Measurements from ENCODE around the gene IRAK3.
A peak's percentile ranks its signal among the peaks of the same experiment; 100 is the strongest.

IRAK3 gene

DNA sequence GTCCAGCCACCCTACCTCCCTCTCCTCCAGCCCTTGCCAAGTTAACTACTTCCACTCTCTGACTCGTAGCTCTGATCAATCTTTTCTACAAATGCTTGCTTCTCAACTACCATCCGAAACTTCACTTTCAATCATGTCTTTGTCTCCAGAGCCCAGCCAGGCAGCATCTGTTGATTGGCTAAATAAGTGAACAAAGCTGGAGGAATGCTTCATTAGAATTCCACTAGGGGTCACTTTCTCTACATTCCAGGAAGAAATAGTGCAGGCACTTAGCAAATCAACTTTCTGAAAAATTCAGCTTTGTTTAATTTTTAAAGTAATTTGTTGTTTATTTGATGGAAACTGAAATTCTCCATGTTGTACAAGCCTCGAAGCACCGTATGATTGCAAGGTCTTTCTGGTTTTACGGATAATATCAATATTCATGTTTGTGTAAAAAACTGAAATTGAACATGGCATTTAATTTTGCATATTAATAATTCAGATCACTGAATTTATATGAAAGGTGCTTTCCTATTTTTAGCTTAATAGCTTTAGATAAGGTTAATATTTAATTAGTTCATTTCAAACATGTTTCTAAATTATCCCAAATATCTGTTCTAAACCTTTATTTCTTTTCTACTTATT, 80.9 kb downstream of the IRAK3 start:
- DNase-seq = peak in 3 of 6 experiments; percentile 36 to 63 (median 50)

DNA sequence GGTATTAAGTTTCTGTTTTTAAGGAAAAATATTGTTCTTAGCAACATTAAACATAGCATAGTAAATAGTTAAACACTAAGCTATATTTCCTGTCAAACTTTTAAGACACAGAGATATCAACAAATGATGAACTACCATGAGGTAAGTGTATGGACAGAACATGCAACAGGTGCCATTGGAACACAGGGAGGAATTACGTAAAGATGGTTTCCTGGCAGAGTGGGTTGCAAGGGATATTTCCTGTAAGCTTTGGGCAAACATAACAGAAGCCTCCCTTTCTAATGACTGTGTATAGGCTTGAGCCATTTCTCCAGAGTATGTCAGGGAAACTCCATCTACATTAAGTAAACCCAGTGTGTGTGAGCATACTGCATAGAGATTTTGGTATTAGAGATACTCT, 81.6 kb downstream of the IRAK3 start:
- no peak for DNase-seq

DNA sequence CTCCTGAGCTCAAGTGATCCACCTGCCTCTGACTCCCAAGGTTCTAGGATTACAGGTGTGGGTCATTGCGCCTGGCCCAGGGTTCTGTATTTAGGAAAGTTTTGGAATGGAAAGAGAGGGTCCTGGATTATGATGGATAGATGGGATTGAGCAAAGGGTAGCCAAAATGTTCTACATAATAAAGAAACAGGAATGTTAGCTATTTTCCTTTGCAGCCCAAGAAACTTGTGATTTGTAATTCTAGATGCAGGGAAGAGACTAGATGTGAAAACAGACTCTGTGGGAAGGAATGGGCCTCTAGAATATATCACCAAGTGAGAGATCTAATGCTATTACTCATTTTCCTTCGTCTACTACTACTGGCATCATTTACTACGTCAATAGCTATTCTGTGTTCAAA, 83.6 kb downstream of the IRAK3 start:
- DNase-seq = no peak

DNA sequence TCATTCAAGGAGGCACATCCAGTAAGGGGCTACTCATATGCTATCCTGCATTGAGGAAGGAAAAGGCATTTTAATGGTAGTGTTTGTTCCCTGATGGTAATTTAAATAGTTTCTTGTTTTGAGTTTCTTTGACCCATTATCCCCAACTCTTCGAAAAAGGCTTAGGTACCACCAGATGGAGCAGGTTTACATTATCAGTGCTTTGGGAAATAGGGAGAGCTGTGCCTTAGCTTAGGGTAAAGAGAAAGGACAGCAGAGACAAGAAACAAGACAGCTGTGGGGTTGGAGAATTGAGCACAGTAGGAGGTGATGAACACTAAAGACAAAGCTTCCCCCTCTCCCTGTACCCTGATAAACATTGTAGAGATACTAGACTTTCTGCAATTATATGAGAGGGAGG, 84.1 kb downstream of the IRAK3 start:
- no peak for DNase-seq

DNA sequence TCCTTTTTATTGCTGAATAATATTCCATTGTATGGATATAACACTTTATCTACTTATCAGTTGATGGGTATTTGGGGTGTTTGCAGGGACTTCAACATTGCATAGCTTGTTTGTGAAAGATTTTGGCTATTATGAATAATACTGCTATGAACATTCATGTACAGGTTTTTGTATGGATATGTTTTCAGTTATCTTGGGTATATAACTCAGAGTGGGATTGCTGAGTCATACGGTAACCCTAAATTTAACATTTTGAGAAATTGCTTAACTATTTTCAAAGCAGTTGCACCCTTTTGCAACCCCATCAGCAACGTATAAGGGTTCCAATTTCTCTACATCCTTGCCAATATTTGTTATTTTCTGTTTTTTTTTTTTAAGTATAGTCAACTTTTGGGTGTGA, 86.0 kb downstream of the IRAK3 start:
- no peak for DNase-seq

DNA sequence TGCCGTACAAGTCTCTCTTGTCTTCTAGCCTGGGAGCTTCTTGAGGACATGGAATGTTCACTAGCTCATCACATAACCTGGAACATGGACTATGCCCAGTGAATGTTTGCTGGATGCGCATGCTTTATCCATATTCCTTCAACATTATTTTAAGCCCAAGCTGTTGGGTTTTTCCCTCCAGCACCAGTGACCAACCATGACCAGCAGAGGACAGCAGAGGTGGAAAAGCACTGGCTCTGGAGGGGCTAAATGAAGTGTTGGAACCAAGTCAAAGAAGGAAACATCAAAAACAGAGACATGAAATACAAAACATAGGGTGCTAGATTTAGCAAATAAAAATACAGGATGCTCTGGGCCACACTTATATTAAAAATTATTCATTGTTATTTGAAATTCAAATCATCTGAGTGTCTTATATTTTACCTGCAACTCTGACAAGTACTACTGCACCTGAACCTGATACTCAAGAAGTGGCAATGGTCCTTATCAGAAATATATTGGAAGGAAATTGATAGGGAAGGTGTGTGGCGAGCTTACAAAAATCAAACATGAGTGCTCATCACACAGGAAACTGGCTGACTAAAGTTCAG, 90.2 kb downstream of the IRAK3 start:
- peak; percentile 8 to 46 (median 27) for DNase-seq

DNA sequence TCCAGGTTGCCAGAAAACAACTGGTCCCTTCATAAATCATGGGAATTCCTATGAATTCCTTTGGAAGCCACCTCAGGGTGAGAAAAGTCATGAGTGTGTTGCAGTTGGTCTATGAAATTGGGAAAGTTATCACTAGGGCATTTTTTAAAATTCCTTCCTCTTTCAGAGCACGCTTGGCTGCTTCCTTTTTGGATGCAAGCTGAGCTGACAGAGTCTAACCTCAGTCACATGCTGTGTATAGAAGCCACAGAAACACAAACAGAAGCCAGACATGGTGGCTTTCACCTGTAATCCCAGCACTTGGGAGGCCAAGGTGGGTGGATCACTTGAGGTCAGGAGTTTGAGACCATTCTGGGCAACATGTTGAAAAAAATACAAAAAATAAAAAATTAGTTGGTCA, 91.5 kb downstream of the IRAK3 start:
- DNase-seq = no peak

DNA sequence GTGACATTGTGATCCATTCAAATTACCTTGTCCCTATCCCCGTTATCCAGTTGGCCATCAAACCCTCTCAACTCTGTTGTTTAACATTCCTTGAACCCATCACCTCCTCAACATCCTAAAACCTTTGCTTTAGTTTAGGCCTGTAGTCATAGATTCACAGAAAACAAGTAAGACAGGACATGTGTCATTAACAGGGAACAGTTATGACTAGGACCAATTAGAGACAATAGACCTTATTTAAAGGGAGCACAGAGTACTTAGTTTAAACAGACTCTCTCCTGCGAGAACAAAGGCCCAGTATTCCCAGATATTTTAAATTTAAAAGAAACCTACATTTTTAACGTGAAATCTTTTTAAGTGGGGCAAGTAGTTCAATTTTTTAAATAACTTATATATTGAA, 93.2 kb downstream of the IRAK3 start:
- no peak for DNase-seq

DNA sequence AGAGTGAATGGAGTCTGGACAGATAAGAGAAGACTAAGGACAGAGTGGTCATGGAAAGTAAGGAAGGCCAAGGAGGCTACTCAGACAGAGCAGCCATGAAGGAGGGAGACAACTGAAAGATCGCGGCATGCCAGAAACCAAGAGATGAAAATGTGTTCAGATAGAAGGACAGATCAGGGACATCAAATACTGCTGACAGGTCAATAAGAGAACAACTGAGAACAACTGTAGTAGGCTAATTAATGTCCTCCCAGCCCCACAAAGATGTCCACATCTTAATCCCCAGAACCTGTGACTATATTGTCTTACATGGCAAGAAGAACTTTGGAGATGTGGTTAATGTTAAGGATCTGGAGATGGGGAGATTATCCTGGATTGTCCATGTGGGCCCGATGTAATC, 98.3 kb downstream of the IRAK3 start:
- DNase-seq = no peak

DNA sequence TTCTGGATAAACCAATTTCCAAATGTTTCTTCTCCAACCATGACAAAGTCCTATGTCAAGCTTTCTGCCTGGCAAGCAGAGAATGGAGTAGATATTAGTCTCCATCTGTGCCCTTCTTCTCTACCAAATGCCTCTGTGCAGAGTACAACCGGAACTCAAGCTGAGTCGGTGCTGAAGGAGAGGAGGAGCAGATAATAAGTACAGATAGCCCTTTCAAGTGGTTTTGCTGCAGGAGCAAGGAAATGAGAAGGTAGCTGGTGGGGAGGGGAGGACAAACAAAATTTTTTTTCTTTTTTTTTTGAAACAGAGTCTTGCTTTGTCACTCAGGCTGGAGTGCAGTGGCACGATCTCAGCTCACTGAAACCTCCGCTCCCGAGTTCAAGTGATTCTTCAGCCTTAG, 99.1 kb downstream of the IRAK3 start:
- peak; percentile 28 to 90 (median 70) for DNase-seq

DNA sequence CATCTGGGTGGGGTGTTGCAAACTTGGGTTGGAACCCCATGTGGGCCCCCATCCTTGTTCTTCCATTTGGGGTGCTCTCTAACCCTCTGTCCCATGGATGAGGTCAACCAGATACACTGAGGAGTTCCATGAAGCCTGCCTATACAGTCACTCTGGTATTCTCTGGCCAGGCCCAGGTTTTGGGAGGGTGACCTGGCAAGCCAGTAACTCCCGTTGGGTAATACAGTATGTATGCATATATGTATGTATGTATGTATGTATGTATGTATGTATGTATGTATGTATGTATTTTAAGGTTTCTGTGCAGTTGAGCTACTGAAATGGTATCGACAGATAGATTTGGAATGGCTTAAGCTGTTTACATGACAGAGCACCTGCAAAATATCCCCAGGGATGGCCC, 100.5 kb downstream of the IRAK3 start:
- DNase-seq = no peak

DNA sequence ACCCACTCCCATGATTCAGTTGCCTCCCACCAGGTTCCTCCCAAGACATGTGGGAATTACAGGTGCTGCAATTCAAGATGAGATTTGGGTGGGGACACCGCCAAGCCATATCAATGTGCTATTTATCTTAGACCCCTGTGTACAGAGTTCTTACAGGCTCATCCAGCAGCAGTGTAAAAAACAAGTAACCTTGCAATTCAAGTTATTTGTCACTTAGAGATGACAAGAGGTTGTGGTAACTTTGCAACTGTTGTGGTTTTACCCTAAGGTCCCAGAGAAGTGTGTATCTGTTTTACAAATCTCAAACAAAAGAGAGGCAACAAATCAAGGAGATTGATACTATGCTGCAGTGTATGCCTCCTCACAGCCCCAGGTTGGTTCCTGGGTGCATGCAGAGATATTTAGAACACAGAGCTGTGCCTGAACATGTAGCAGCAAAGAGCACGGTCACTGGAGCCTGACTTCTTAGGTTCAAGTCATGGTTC, 101.7 kb downstream of the IRAK3 start:
- peak in 4 of 6 experiments; percentile 8 to 65 (median 55) for DNase-seq

DNA sequence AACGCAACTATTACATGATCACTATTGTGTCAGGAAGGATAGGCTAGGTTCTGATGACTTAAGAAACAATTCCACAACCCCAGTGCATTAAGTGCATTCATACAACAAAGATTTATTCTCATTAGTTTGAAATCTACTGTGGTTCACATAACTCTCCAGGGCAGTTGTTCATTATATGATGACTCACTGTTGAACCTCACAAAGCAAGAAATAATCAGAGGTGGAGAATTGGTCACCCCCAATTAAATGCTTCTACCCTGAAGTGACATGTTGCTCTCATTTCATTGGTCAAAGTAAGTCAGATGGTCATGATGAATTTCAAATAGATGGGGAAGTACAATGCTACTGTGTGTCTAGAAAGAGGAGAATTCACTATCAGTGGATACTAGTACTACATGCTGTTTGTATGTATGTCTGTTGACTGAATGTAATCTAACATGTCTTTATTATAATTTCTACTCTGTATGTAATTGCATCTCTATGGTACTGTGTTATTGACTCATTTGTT, 107.2 kb downstream of the IRAK3 start:
- no peak for DNase-seq

DNA sequence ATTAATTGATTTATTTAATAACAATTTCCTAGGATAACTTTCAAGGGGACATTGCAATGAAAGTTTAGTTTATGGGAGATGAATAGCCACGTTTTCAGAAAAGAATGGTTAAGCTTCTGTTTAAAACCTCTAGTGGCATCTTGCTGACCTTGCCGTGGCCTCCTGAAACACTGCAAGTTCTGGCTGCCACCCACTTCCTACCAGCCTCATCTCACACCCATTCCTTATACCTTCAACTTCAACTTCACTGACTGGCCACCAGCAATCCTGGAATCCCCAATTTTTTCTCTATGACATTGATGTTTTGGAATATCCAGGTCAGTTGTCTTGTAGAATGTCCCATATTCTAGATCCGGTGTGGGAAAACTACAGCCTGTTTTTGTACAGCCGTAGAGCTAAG, 108.1 kb downstream of the IRAK3 start:
- no peak for DNase-seq

DNA sequence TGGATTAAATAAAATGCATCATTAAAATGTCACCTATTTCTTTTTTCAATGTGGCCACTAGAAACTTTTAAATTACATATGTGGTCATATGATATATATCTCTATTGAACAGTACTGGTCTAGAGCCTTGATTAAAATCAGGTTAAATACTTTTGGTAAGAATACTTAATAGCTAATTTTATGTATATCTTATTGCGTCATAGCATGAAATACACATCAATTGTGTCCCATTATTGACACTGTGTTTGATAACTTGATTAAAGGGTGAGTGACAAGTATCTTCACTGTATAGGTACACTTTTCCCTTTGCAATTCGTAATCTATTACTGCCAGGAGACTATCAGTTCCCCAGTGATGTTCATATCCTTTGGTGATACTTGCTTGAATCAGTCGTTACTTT, 108.9 kb downstream of the IRAK3 start:
- no peak for DNase-seq

DNA sequence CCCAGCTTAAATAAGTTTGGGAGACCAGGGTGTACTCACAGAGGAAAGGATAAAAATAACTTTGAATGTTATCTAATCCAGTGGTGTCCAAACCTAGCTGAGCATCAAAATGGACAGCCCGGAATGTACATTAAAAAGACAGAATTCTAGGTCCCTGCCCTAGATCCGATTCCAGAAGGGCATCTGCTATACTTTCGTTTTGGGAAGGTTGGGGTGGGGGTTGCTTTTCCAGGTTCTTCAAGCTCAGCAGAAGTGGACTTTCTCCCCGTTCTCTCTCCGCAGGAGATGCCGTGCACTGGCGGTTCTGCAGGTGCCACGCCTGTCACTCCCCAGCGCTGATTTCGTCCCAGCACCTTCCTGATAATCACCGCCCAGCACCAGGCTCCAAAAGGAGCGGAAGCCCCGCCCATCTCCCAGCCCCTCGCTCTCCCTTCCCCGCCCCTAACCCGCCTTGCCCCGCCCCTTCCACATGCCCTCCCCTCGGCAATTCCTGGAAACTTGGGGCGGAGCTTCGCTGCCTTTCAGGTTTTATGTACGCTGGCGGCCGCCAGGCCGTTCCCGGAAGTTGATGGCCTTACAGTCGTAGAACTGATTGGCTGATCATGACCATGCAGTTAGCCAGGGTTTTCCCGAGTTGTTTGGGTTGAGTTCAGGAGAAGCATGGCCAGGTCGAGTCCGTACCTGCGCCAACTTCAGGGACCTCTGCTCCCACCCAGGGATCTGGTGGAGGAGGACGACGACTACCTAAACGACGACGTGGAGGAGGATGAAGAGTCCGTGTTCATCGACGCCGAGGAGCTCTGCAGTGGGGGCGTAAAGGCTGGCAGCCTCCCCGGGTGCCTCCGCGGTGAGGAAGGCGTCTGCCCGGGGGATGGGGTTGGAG, 113.2 kb downstream of the IRAK3 start, which contains the start of gene HELB:
Gene HELB, plus strand, starts transcription at position 550 of the 883 bp plus-strand sequence. Its CDS starts 111 bp downstream, at position 661.
- peak; percentile 83 to 95 (median 88) for DNase-seq

DNA sequence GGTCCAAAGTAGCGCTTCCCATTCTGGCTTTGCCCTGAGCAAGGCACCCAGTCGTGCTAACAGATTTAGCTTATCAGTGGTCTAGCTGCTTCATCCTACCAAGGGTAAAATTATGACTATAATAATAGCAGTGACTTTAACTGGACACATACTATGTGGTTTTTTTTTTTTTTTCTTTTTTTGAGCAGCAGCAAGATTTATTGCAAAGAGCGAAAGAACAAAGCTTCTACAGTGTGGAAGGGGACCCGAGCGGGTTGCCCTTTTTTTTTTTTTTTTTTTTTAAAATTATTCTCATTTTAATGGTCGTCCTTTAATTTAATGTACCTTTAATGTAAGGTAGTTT, 113.8 kb downstream of the IRAK3 start:
- DNase-seq = no peak

DNA sequence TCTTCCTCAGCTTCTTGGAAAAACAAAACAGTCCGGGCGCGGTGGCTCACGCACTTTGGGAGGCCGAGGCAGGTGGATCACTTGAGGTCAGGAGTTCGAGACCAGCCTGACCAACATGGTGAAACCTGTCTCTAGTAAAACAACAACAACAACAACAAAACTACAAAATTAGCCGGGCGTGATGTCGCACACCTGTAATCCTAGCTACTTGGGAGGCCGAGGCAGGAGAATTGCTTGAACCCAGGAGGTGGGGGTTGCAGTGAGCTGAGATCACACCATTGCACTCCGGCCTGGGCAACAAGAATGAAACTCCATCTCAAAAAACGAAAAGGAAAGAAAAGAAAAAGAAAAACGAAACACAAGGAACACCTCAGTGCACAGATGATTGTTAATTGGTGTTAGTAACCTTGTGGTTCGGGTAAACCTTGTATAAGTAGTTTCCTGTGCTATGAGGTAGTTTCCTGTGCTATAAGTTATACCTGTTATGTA, 114.3 kb downstream of the IRAK3 start:
- peak in 3 of 6 experiments; percentile 48 to 56 (median 53) for DNase-seq
